Measurements from ENCODE around the gene CAP2. TPM values are rescaled to one million over a fixed set of nuclear protein-coding genes. Genes with fewer than 3 reads are reported as not detected.

CAP2 gene
- total RNA-seq, 1 donor from 2014 or later, result not detected

DNA sequence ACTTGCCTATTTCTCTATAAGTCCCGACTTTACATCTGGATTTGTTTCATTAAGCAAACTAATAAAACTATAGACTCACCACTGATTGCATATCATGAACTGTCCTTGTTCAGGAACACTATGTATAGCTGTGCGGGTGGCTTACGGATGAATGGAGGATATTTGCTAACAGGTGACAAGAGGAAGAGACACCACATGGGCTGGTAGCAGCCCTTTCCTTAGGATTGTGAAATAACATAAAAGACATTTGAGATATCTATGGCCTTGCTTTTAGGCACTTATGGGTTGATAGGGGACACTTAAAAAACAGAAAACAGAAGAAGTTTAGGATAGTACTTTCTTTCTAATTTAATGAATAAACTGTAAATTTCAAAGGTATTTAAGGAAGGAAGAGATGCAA is 5.0 kb upstream of the CAP2 start:
- H3K27me3 Mint-ChIP-seq, result peaks cover 28% of the 10 kb centered on the region
- POLR2A ChIA-PET, result no interaction called here

GRCh38 chr6:17389274-17389847 is 4.0 kb upstream of the CAP2 start:
- DNase-seq (no peak), ATAC-seq (ENCODE audit: low read depth) (no peak)
- ChIA-PET CTCF (no interaction called here), POLR2A (no interaction called here)
- H3K4me1 Mint-ChIP-seq, result peaks cover 10% of the 10 kb centered on the region
- no peaks in the 10 kb centered on the region for H3K36me3 Mint-ChIP-seq (ENCODE audit: low read depth)
- no peak overlapping the region for H3K27ac Mint-ChIP-seq
- TF ChIP-seq, protein P1, sequence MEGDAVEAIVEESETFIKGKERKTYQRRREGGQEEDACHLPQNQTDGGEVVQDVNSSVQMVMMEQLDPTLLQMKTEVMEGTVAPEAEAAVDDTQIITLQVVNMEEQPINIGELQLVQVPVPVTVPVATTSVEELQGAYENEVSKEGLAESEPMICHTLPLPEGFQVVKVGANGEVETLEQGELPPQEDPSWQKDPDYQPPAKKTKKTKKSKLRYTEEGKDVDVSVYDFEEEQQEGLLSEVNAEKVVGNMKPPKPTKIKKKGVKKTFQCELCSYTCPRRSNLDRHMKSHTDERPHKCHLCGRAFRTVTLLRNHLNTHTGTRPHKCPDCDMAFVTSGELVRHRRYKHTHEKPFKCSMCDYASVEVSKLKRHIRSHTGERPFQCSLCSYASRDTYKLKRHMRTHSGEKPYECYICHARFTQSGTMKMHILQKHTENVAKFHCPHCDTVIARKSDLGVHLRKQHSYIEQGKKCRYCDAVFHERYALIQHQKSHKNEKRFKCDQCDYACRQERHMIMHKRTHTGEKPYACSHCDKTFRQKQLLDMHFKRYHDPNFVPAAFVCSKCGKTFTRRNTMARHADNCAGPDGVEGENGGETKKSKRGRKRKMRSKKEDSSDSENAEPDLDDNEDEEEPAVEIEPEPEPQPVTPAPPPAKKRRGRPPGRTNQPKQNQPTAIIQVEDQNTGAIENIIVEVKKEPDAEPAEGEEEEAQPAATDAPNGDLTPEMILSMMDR (IDR thresholded peaks at IDR 0.05), result no peak
- no peak overlapping the region for H3K4me3 Mint-ChIP-seq
- intact Hi-C loops (cut with micrococcal nuclease), result no loop called here
- peaks cover 33% of the 10 kb centered on the region for H3K27me3 Mint-ChIP-seq
- H3K9me3 Mint-ChIP-seq, result no peaks in the 10 kb centered on the region

More for the DNA sequence above, 5.0 kb upstream of the CAP2 start:
- intact Hi-C loops (cut with micrococcal nuclease), result no loop called here
- no peak for ATAC-seq (ENCODE audit: low read depth)
- TF ChIP-seq, protein P1 (IDR thresholded peaks at IDR 0.05), result no peak
- CTCF ChIA-PET, result no interaction called here
- Mint-ChIP-seq H3K36me3 (ENCODE audit: low read depth) (no peaks in the 10 kb centered on the region), H3K4me1 (peaks cover 4% of the 10 kb centered on the region), H3K9me3 (no peaks in the 10 kb centered on the region), H3K27ac (no peak overlapping the region), H3K4me3 (no peak overlapping the region)
- DNase-seq, result no peak

- intact Hi-C loops (cut with micrococcal nuclease), result no loop called here
- Mint-ChIP-seq H3K4me3 (no peak overlapping the region), H3K36me3 (ENCODE audit: low read depth) (no peaks in the 10 kb centered on the region), H3K27ac (no peak overlapping the region), H3K4me1 (peaks cover 10% of the 10 kb centered on the region), H3K9me3 (no peaks in the 10 kb centered on the region), H3K27me3 (peaks cover 37% of the 10 kb centered on the region)
- TF ChIP-seq, protein P1 (IDR thresholded peaks at IDR 0.05), result no peak
- DNase-seq, result no peak
- POLR2A ChIA-PET, result no interaction called here
- CTCF ChIA-PET, result no interaction called here
- ATAC-seq (ENCODE audit: low read depth), result no peak
Observed at GRCh38 chr6:17390276-17390675, 3.1 kb upstream of the CAP2 start.

- H3K4me3 Mint-ChIP-seq, result no peak overlapping the region
- peaks cover 10% of the 10 kb centered on the region for H3K4me1 Mint-ChIP-seq
- H3K36me3 Mint-ChIP-seq (ENCODE audit: low read depth), result no peaks in the 10 kb centered on the region
- CTCF ChIA-PET, result no interaction called here
- no peaks in the 10 kb centered on the region for H3K9me3 Mint-ChIP-seq
- H3K27ac Mint-ChIP-seq, result no peak overlapping the region
- POLR2A ChIA-PET, result no interaction called here
- ATAC-seq (ENCODE audit: low read depth) (no peak), DNase-seq (no peak)
- TF ChIP-seq, protein P1 (IDR thresholded peaks at IDR 0.05), result no peak
- intact Hi-C loops (cut with micrococcal nuclease), result no loop called here
- peaks cover 47% of the 10 kb centered on the region for H3K27me3 Mint-ChIP-seq
Observed at GRCh38 chr6:17391976-17392375, 1.4 kb upstream of the CAP2 start.

DNA sequence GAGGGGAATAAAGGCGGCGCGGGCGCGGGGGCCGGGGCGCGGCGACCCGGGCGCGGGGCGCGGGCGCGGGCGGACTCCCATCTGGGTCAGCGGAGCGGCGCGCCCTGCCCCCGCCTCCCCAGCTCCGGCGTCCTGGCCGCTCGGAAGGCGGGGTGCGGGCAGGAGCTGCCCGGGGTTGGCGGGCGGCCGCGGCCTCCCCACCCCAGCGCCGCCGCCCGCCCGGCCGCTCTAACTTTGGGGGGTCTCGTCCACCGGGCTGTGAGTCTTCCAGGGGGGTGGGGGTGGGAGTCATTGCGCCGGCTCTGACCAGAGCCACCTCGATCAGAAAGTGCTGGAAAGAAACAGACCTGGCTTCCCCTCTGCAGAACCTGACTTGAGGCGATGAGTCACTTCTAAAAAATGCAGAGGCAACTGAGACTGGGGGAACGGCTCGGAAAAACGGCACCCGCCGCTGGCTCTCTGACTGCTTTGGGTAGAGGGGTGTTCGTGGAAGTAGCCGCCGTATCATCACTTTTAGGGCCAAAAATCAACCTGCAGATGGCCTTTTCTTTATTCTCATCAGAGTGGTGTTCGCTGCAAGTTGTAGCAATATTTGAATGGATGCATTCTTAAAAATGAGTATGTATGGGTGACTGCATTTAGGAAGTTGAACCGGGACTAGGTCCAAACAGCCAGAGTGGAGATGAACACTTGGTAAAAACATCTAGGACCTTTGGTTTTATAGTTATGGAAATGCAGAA is 667 bp downstream of the CAP2 start:
- TF ChIP-seq, protein P1 (IDR thresholded peaks at IDR 0.05), result no peak
- ChIA-PET POLR2A (no interaction called here), CTCF (no interaction called here)
- no peaks in the 10 kb centered on the region for H3K9me3 Mint-ChIP-seq
- H3K4me3 Mint-ChIP-seq, result peak overlapping the region; percentile 56
- intact Hi-C loops (cut with micrococcal nuclease), result no loop called here
- no peaks in the 10 kb centered on the region for H3K36me3 Mint-ChIP-seq (ENCODE audit: low read depth)
- ATAC-seq (ENCODE audit: low read depth) (no peak), DNase-seq (no peak)
- H3K27me3 Mint-ChIP-seq, result peaks cover 49% of the 10 kb centered on the region
- H3K27ac Mint-ChIP-seq, result no peak overlapping the region
- peaks cover 10% of the 10 kb centered on the region for H3K4me1 Mint-ChIP-seq
